DND-41 (cell line): ENCODE data around the gene XRCC3.

Experiments
- ATAC-seq: fragments of 200-7000 bp; cut with Tn5 transposase; 3 replicates; pipeline ENCODE4 v1.9.1; 2021; ENCODE audit warnings: low read depth; ENCODE audit not compliant: insufficient read depth
- DNase-seq: peaks from one replicate; pipeline ENCODE4 v3.0.0-alpha.2; 2020
- H2AFZ ChIP-seq: 2 replicates; pipeline ENCODE4 v1.6.0; 2012; ENCODE audit warnings: low read depth, low read length
- H3K27ac ChIP-seq: 2 replicates; pipeline ENCODE4 v1.5.1; 2012; ENCODE audit warnings: low read length, inconsistent platforms
- H3K27me3 ChIP-seq: fragments of 200-600 bp; sonication (generic); 2 replicates; pipeline ENCODE4 v1.6.0; 2012; ENCODE audit warnings: low read length, mild to moderate bottlenecking, inconsistent platforms; ENCODE audit not compliant: insufficient read depth, poor library complexity
- H3K36me3 ChIP-seq: 2 replicates; pipeline ENCODE4 v1.5.1; 2012; ENCODE audit warnings: low read length, inconsistent platforms; ENCODE audit not compliant: insufficient read depth
- H3K4me1 ChIP-seq: 2 replicates; pipeline ENCODE4 v1.5.1; 2012; ENCODE audit warnings: mild to moderate bottlenecking, low read length; ENCODE audit not compliant: insufficient read depth
- H3K4me2 ChIP-seq: 2 replicates; pipeline ENCODE4 v1.6.0; 2012; ENCODE audit warnings: mild to moderate bottlenecking, moderate library complexity, low read length, inconsistent platforms; ENCODE audit not compliant: insufficient read depth
- H3K4me3 ChIP-seq, 2 experiments: fragments of 200-600 bp in 1 of 2; shearing (Covaris generic) in 1 of 2; 2 replicates each; pipeline ENCODE4 v1.5.1; 2012 to 2016; ENCODE audit warnings: inconsistent platforms in 2 of 2, low read length in 2 of 2, mild to moderate bottlenecking in 2 of 2, low read depth in 1 of 2, moderate library complexity in 1 of 2
- H3K79me2 ChIP-seq: 2 replicates; pipeline ENCODE4 v1.6.0; 2012; ENCODE audit warnings: low read length, inconsistent platforms; ENCODE audit not compliant: insufficient read depth
- H3K9ac ChIP-seq: 2 replicates; pipeline ENCODE4 v1.6.0; 2012; ENCODE audit warnings: low read depth, mild to moderate bottlenecking, inconsistent platforms, low read length, moderate library complexity
- H3K9me3 ChIP-seq: 2 replicates; pipeline ENCODE4 v1.5.1; 2012; ENCODE audit warnings: low read length, moderate library complexity, mild to moderate bottlenecking, inconsistent platforms; ENCODE audit not compliant: insufficient read depth, severe bottlenecking
- H4K20me1 ChIP-seq: 2 replicates; pipeline ENCODE4 v1.6.0; 2012; ENCODE audit warnings: low read length; ENCODE audit not compliant: insufficient read depth
- EZH2 ChIP-seq: IDR thresholded peaks from 3 replicates; pipeline ENCODE4 v1.6.1; 2012; ENCODE audit warnings: borderline replicate concordance, low read depth, mild to moderate bottlenecking, moderate library complexity, low read length, inconsistent platforms; ENCODE audit not compliant: severe bottlenecking
- TF ChIP-seq, protein P1 (sequence below): IDR thresholded peaks from 2 replicates; pipeline ENCODE4 v1.5.1; 2012; ENCODE audit warnings: borderline replicate concordance, low read length, moderate library complexity, mild to moderate bottlenecking; ENCODE audit not compliant: poor library complexity, severe bottlenecking; ENCODE audit errors: extremely low read depth

Gene XRCC3

DNA sequence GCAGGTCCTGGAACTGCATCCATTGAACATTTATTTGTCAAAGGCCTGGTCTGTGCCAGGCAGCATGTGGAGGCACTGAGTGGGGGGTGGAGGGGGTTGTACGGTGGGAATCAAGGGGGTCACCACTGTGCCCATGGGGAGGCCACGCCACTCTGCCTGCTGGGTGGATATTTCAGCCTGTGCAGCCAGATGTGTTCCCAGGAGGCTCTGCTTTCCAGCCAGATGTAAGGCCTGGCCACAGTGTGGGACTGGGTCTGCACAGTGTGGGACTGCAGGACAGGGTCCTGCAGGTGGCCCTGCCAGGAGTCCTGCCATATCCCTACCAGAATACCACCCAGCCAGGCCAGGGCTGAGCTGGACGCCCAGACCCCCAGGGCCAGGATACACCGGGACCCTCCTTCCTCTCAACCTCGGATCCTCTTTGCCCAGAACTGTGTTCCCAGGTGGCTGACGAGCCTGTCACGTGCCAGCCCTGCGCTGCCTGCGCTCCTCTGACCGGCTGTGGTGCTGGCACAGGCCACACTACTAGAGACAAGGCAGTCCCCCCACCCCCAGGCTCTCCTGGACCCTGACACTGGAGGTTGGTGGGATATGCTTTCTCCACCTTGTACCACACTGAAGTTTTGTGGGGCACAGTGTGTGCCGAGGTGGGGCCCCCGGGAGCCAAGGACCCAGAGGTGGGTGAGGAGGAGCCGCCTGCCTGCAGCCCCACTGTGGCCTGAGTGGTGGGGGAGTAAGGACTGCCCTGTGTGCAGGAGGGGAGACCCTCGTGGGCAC, 17.5 kb downstream of the XRCC3 start:
- Histone ChIP-seq H3K9me3 (no peaks in the 10 kb centered on the region), H3K4me1 (no peaks in the 10 kb centered on the region), H3K27me3 (no peaks in the 10 kb centered on the region), H3K79me2 (peaks cover 20% of the 10 kb centered on the region; the same call in 1 of the 2 replicates), H3K4me3 (no peak overlapping the region), H3K9ac (no peak overlapping the region), H3K4me2 (no peak overlapping the region), H3K27ac (no peak overlapping the region), H2AFZ (no peak overlapping the region), H3K36me3 (peaks cover 92% of the 10 kb centered on the region), H4K20me1 (peaks cover 74% of the 10 kb centered on the region)
- no peak for DNase-seq
- ATAC-seq, result 0 out of 3 replicates have a peak, but pooled peaks have one; percentile 3
- TF ChIP-seq EZH2, result no peak
- TF ChIP-seq, protein P1, sequence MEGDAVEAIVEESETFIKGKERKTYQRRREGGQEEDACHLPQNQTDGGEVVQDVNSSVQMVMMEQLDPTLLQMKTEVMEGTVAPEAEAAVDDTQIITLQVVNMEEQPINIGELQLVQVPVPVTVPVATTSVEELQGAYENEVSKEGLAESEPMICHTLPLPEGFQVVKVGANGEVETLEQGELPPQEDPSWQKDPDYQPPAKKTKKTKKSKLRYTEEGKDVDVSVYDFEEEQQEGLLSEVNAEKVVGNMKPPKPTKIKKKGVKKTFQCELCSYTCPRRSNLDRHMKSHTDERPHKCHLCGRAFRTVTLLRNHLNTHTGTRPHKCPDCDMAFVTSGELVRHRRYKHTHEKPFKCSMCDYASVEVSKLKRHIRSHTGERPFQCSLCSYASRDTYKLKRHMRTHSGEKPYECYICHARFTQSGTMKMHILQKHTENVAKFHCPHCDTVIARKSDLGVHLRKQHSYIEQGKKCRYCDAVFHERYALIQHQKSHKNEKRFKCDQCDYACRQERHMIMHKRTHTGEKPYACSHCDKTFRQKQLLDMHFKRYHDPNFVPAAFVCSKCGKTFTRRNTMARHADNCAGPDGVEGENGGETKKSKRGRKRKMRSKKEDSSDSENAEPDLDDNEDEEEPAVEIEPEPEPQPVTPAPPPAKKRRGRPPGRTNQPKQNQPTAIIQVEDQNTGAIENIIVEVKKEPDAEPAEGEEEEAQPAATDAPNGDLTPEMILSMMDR, result no peak

DNA sequence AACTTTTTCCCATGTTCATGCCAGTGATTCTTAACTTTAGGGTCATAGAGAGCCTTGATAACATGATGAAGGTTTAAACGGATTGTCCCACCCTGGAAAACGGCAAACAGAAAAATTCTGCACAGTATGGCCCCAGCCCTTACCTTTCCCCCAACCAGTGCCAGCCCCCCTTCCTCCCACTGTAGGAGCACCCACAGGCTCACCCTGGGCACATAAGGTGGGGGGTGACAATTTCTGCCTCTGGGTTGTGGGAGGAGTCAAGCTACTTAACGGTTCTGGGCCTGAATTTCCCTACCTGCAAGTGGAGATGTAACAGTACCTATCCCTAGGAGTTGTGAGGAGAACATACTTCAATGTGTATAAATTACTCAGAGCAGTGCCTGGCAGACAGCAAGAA, 18.0 kb downstream of the XRCC3 start:
- ATAC-seq (no peak), DNase-seq (no peak)
- TF ChIP-seq, protein P1, result no peak
- TF ChIP-seq EZH2, result no peak
- no peaks in the 10 kb centered on the region for H3K27me3 ChIP-seq
- H2AFZ ChIP-seq, result no peak overlapping the region
- peaks cover 71% of the 10 kb centered on the region for H4K20me1 ChIP-seq
- H3K9ac ChIP-seq, result no peak overlapping the region
- H3K36me3 ChIP-seq, result peaks cover 92% of the 10 kb centered on the region
- H3K4me1 ChIP-seq, result no peaks in the 10 kb centered on the region
- H3K9me3 ChIP-seq, result no peaks in the 10 kb centered on the region
- no peak overlapping the region for H3K4me2 ChIP-seq
- H3K79me2 ChIP-seq, result peaks cover 20% of the 10 kb centered on the region; the same call in 1 of the 2 replicates
- no peak overlapping the region for H3K4me3 ChIP-seq
- H3K27ac ChIP-seq, result no peak overlapping the region

DNA sequence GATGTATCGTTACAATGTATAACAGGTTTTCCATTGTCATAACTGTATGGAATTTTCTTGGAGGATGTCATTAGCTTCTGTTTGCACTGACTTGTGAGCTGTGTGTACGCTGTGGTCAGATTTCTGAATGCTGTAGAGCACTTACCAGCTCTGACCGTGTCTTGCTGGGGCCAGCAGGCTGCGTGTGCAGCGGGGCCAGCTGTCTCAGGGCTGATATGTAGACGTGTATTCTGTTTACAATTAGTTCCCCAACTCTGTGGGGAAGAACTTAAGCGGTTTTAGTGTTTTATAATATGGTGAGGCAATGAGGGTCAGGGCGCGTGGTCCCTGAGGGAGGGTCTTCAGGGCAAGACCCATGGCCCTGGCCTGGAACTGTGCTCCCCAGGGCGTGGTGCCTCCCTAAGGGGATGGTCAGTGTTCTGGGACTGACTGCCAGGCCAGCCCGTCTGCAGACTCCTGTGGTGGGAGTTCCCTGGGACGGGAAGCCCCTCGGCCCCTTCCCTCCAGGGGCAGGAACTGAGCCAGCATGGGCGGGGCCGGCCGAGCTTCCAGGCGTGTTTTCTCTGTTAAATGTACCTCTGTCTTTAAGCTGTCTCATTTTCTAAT, 18.7 kb downstream of the XRCC3 start:
- Histone ChIP-seq H3K9ac (no peak overlapping the region), H4K20me1 (peaks cover 67% of the 10 kb centered on the region), H3K4me1 (no peaks in the 10 kb centered on the region), H2AFZ (no peak overlapping the region), H3K27ac (no peak overlapping the region), H3K9me3 (no peaks in the 10 kb centered on the region), H3K27me3 (no peaks in the 10 kb centered on the region), H3K4me2 (no peak overlapping the region), H3K79me2 (peaks cover 20% of the 10 kb centered on the region; the same call in 1 of the 2 replicates), H3K4me3 (no peak overlapping the region), H3K36me3 (peaks cover 93% of the 10 kb centered on the region)
- no peak for TF ChIP-seq EZH2
- TF ChIP-seq, protein P1, result no peak
- DNase-seq (no peak), ATAC-seq (no peak)
